GM12878 (cell line): ENCODE results near the gene ASB4. TPM values are rescaled to one million over a fixed set of nuclear protein-coding genes. Genes with fewer than 3 reads are reported as not detected.

Experiments
- ATAC-seq: fragments of 200-7000 bp; cut with Tn5 transposase; 3 replicates; pipeline ENCODE4 v1.9.1; 2020; ENCODE audit warnings: mild to moderate bottlenecking, moderate library complexity
- BruUV-seq: library from RNA; stranded (reverse); fragments of 400-500 nt; replicated peaks from 2 replicates; lab custom pipeline; 2021; lab: Mats Ljungman, UMichigan
- CTCF ChIA-PET: fragments of 300-600 bp; sonication (Branson Sonifier 250); formaldehyde crosslinking; extraction: SDS; loops from one replicate; lab custom pipeline; 2021; ENCODE audit warnings: inconsistent platforms; lab: Yijun Ruan, JAX
- POLR2A ChIA-PET: fragments of 350-600 bp; formaldehyde crosslinking; extraction: SDS; loops from one replicate; lab custom pipeline; 2021; ENCODE audit warnings: inconsistent platforms; lab: Charles Lee
- RAD21 ChIA-PET: fragments of 300-600 bp; sonication (Branson Sonifier 250); formaldehyde crosslinking; loops from one replicate; lab custom pipeline; 2023; ENCODE audit warnings: antibody characterized with exemption; ENCODE audit not compliant: unreplicated experiment; lab: Charles Lee
- SMC1A ChIA-PET: fragments of 300-600 bp; sonication (Branson Sonifier 250); formaldehyde crosslinking; loops from one replicate; lab custom pipeline; 2023; ENCODE audit not compliant: unreplicated experiment, uncharacterized antibody; lab: Charles Lee
- DNase-seq: peaks from one replicate; pipeline ENCODE4 v3.0.0-alpha.2; 2011; ENCODE audit warnings: low read depth, low spot score
- FAIRE-seq: peaks from 3 replicates; lab custom pipeline; 2011; peaks lifted over from hg19 to GRCh38; lab: Jason Lieb, UNC
- H2AFZ ChIP-seq: 2 replicates; pipeline ENCODE4 v1.6.0; 2011; ENCODE audit warnings: low read depth, low read length, control low read depth; ENCODE audit not compliant: control insufficient read depth
- H3K27ac ChIP-seq: 2 replicates; pipeline ENCODE4 v1.5.1; 2011; ENCODE audit warnings: control low read depth; ENCODE audit not compliant: control insufficient read depth, insufficient read depth
- H3K27me3 ChIP-seq, 2 experiments: replicated peaks in 1 of 2; 2 replicates each; pipeline versions ENCODE4 v1.6.0 to v1.6.1; 2011; ENCODE audit warnings: low read length in 1 of 2; ENCODE audit not compliant: control insufficient read depth in 2 of 2, insufficient read depth in 2 of 2
- H3K36me3 ChIP-seq, 2 experiments: 2 replicates each; pipeline ENCODE4 v1.5.1; 2011; ENCODE audit warnings: low read length in 1 of 2; ENCODE audit not compliant: control insufficient read depth in 2 of 2, insufficient read depth in 2 of 2
- H3K4me1 ChIP-seq: 2 replicates; pipeline ENCODE4 v1.6.1; 2011; ENCODE audit warnings: mild to moderate bottlenecking, low read length, moderate library complexity, mixed read lengths; ENCODE audit not compliant: control insufficient read depth, insufficient read depth
- H3K4me2 ChIP-seq: 2 replicates; pipeline ENCODE4 v1.6.0; 2011; ENCODE audit warnings: control low read depth; ENCODE audit not compliant: control insufficient read depth, insufficient read depth
- H3K4me3 ChIP-seq: fragments of 200-600 bp; sonication (generic); 2 replicates; pipeline ENCODE4 v1.5.1; 2016
- H3K79me2 ChIP-seq: 2 replicates; pipeline ENCODE4 v1.6.0; 2011; ENCODE audit warnings: low read length; ENCODE audit not compliant: control insufficient read depth, insufficient read depth
- H3K9ac ChIP-seq: 2 replicates; pipeline ENCODE4 v1.8.0; 2011; ENCODE audit warnings: low read length, control low read depth, mixed read lengths; ENCODE audit not compliant: control insufficient read depth, insufficient read depth
- H3K9me3 ChIP-seq: replicated peaks from 3 replicates; pipeline ENCODE4 v1.5.1; 2011; ENCODE audit warnings: mild to moderate bottlenecking, low read length; ENCODE audit not compliant: control insufficient read depth, insufficient read depth
- H4K20me1 ChIP-seq: 2 replicates; pipeline ENCODE4 v1.6.0; 2011; ENCODE audit not compliant: control insufficient read depth, insufficient read depth
- BMI1 ChIP-seq: fragments of 450-650 bp; IDR thresholded peaks from 2 replicates; pipeline ENCODE4 v1.6.1; 2016; ENCODE audit warnings: mild to moderate bottlenecking, moderate library complexity, borderline replicate concordance
- CBFB ChIP-seq: IDR thresholded peaks from 2 replicates; pipeline ENCODE4 v1.6.1; 2016; ENCODE audit warnings: antibody characterized with exemption, low read depth
- NR2F1 ChIP-seq: fragments of 450-650 bp; conservative IDR thresholded peaks from 2 replicates; pipeline ENCODE4 v1.6.1; 2017; ENCODE audit warnings: mild to moderate bottlenecking
- NRF1 ChIP-seq: conservative IDR thresholded peaks from 2 replicates; pipeline ENCODE4 v1.6.1; 2011; ENCODE audit warnings: mild to moderate bottlenecking, low read depth, low read length, improper control_type of control experiment
- SIX5 ChIP-seq: IDR thresholded peaks from 2 replicates; pipeline ENCODE4 v1.6.1; 2011; ENCODE audit warnings: mild to moderate bottlenecking, low read depth, low read length, moderate library complexity; ENCODE audit not compliant: severe bottlenecking
- SMAD1 ChIP-seq: fragments of 450-650 bp; IDR thresholded peaks from 2 replicates; pipeline ENCODE4 v1.6.1; 2018; ENCODE audit warnings: mild to moderate bottlenecking, low read depth; ENCODE audit not compliant: partially characterized antibody
- SMARCA5 ChIP-seq: fragments of 450-650 bp; IDR thresholded peaks from 2 replicates; pipeline ENCODE4 v1.6.1; 2017; ENCODE audit warnings: mild to moderate bottlenecking
- ZNF217 ChIP-seq: fragments of 450-650 bp; IDR thresholded peaks from 2 replicates; pipeline ENCODE4 v1.6.1; 2017; ENCODE audit warnings: antibody characterized with exemption, mild to moderate bottlenecking
- WGBS: methylation state at CpG from one replicate; pipeline ENCODE4 v1.1.6; 2016; ENCODE audit warnings: low lambda C conversion rate; ENCODE audit not compliant: insufficient replicate concordance, insufficient coverage; ENCODE audit errors: missing lambda C conversion rate; 5-methylcytosine and 5-hydroxymethylcytosine counted together
- in situ Hi-C: fragments of 300-500 bp; cut with MboI; formaldehyde crosslinking; loops from 9 replicates; pipeline ENCODE4 v1.14.3; 2018; ENCODE audit warnings: mixed read lengths
- intact Hi-C: fragments of 100-400 bp; cut with micrococcal nuclease; formaldehyde crosslinking; loops from one replicate; pipeline ENCODE4 v1.14.2; 2022; ENCODE audit not compliant: unreplicated experiment
- polyA plus RNA-seq, 11 experiments: library from polyadenylated mRNA; depleted of rRNA in 4 of 11; unstranded in 6 of 11; stranded (reverse) in 5 of 11; fragments of >200 nt; fragmentation: Nextera tagmentation in 4 of 11; fragmentation: Illumina TruSeq in 1 of 11; extraction: Ambion mirVana in 4 of 11; extraction: Trizol in 1 of 11; gene quantifications; 1 replicate in 1 of 11; 2 replicates in 10 of 11; pipeline versions ENCODE4 v1.2.1 to v1.2.3, GENCODE V29; 2011 to 2016; ENCODE audit warnings: inconsistent platforms in 2 of 11, missing spikeins in 2 of 11, low read depth in 1 of 11
- total RNA-seq, 4 experiments: library from RNA; depleted of rRNA in 3 of 4; stranded (reverse); fragments of >200 nt in 3 of 4; fragmentation: Illumina TruSeq in 1 of 4; extraction: Trizol in 1 of 4; gene quantifications; 2 replicates each; pipeline versions ENCODE4 v1.2.1 to v1.2.3, GENCODE V29; 2013 to 2021
- TF ChIP-seq, protein P1 (sequence below): fragments of 450-650 bp; IDR thresholded peaks from 2 replicates; pipeline ENCODE4 v1.6.1; 2017; ENCODE audit warnings: mild to moderate bottlenecking
- TF ChIP-seq, protein P2 (sequence below): fragments of 450-650 bp; IDR thresholded peaks from 2 replicates; pipeline ENCODE4 v1.6.1; 2017; ENCODE audit warnings: antibody characterized with exemption, mild to moderate bottlenecking, moderate library complexity
- TF ChIP-seq, protein P3 (sequence below): IDR thresholded peaks from 2 replicates; pipeline ENCODE4 v1.6.1; 2012; ENCODE audit warnings: low read depth, low read length, improper control_type of control experiment
- TF ChIP-seq, protein P4 (sequence below): fragments of 150-350 bp; IDR thresholded peaks from 2 replicates; pipeline ENCODE4 v1.6.1; 2014; ENCODE audit warnings: mild to moderate bottlenecking, low read depth, low read length
- TF ChIP-seq, protein P5 (sequence below), 3 experiments: IDR thresholded peaks in 2 of 3; conservative IDR thresholded peaks in 1 of 3; 2 replicates each; pipeline ENCODE4 v1.5.1; 2011; ENCODE audit warnings: low read depth in 3 of 3, low read length in 3 of 3, mild to moderate bottlenecking in 3 of 3, control low read depth in 2 of 3, moderate library complexity in 2 of 3, inconsistent platforms in 1 of 3, mixed read lengths in 1 of 3; ENCODE audit not compliant: control insufficient read depth in 2 of 3, insufficient read depth in 1 of 3; ENCODE audit errors: extremely low read depth in 1 of 3

Gene ASB4
- total and polyA plus RNA-seq, 10 of the 15 experiments (the other 5 are each of a cell fraction or from before 2014, with no cell fraction given) = 0.12 to 1.1 TPM; not detected in 8

DNA sequence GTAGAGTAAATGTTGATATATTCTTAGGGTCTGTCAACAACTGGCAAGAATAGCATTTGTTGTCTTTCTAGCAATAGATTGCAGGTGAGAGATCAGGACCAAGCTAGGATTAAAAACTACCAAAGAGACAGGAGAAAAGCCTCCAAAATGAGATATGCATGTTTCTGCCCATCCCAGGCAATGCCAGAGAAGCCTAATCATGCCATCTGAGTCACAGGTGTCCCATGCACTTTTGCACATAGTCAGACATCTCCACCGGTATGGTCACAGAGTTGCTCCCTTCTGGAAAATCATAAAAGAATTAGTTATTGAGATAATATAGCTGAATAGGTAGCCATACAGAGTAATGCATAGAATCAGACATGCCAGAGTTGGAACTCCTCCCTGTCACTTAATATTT is 59.9 kb downstream of the ASB4 start:
- ATAC-seq = no peak
- Histone ChIP-seq H3K36me3 (no peaks in the 10 kb centered on the region), H3K4me2 (no peak overlapping the region), H3K4me1 (no peaks in the 10 kb centered on the region), H3K79me2 (no peaks in the 10 kb centered on the region), H3K27me3 (no peaks in the 10 kb centered on the region; a peak in 1 of 4 replicates), H3K27ac (no peak overlapping the region), H2AFZ (no peak overlapping the region), H3K9me3 (no peaks in the 10 kb centered on the region), H4K20me1 (no peaks in the 10 kb centered on the region), H3K9ac (no peak overlapping the region), H3K4me3 (no peak overlapping the region)
- CTCF ChIA-PET = interaction anchor here (0.7 to 11.4 kb wide), 10 partner anchors 13 to 326 kb away, joined by 3 to 146 read pairs (median 4); no protein-coding TSS in a partner anchor
- in situ Hi-C loops = no loop called here
- SMC1A ChIA-PET = interaction anchor here (0.6 to 23.7 kb wide), 9 partner anchors 10 to 144 kb away, joined by 3 to 448 read pairs (median 5); no protein-coding TSS in a partner anchor
- no TSS peak for BruUV-seq
- intact Hi-C loops = no loop called here
- POLR2A ChIA-PET = interaction anchor here (0.6 kb wide), 1 partner anchor 33 kb away, joined by 5 read pairs; no protein-coding TSS in a partner anchor
- 100% methylated on average over 1 of the region's 1 CpG for WGBS
- FAIRE-seq = no peak
- no peak for DNase-seq
- RAD21 ChIA-PET = interaction anchor here (0.8 to 8.1 kb wide), 4 partner anchors 17 to 143 kb away, joined by 4 to 81 read pairs (median 9); no protein-coding TSS in a partner anchor
- TF ChIP-seq, protein P1, sequence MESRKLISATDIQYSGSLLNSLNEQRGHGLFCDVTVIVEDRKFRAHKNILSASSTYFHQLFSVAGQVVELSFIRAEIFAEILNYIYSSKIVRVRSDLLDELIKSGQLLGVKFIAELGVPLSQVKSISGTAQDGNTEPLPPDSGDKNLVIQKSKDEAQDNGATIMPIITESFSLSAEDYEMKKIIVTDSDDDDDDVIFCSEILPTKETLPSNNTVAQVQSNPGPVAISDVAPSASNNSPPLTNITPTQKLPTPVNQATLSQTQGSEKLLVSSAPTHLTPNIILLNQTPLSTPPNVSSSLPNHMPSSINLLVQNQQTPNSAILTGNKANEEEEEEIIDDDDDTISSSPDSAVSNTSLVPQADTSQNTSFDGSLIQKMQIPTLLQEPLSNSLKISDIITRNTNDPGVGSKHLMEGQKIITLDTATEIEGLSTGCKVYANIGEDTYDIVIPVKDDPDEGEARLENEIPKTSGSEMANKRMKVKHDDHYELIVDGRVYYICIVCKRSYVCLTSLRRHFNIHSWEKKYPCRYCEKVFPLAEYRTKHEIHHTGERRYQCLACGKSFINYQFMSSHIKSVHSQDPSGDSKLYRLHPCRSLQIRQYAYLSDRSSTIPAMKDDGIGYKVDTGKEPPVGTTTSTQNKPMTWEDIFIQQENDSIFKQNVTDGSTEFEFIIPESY = no peak
- TF ChIP-seq, protein P2, sequence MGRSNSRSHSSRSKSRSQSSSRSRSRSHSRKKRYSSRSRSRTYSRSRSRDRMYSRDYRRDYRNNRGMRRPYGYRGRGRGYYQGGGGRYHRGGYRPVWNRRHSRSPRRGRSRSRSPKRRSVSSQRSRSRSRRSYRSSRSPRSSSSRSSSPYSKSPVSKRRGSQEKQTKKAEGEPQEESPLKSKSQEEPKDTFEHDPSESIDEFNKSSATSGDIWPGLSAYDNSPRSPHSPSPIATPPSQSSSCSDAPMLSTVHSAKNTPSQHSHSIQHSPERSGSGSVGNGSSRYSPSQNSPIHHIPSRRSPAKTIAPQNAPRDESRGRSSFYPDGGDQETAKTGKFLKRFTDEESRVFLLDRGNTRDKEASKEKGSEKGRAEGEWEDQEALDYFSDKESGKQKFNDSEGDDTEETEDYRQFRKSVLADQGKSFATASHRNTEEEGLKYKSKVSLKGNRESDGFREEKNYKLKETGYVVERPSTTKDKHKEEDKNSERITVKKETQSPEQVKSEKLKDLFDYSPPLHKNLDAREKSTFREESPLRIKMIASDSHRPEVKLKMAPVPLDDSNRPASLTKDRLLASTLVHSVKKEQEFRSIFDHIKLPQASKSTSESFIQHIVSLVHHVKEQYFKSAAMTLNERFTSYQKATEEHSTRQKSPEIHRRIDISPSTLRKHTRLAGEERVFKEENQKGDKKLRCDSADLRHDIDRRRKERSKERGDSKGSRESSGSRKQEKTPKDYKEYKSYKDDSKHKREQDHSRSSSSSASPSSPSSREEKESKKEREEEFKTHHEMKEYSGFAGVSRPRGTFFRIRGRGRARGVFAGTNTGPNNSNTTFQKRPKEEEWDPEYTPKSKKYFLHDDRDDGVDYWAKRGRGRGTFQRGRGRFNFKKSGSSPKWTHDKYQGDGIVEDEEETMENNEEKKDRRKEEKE = no peak
- TF ChIP-seq, protein P3, sequence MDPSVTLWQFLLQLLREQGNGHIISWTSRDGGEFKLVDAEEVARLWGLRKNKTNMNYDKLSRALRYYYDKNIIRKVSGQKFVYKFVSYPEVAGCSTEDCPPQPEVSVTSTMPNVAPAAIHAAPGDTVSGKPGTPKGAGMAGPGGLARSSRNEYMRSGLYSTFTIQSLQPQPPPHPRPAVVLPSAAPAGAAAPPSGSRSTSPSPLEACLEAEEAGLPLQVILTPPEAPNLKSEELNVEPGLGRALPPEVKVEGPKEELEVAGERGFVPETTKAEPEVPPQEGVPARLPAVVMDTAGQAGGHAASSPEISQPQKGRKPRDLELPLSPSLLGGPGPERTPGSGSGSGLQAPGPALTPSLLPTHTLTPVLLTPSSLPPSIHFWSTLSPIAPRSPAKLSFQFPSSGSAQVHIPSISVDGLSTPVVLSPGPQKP = no peak
- TF ChIP-seq ZNF217 (no peak), NR2F1 (no peak), CBFB (no peak), SMAD1 (no peak), BMI1 (no peak), SMARCA5 (no peak), NRF1 (no peak), SIX5 (no peak)
- TF ChIP-seq, protein P4, sequence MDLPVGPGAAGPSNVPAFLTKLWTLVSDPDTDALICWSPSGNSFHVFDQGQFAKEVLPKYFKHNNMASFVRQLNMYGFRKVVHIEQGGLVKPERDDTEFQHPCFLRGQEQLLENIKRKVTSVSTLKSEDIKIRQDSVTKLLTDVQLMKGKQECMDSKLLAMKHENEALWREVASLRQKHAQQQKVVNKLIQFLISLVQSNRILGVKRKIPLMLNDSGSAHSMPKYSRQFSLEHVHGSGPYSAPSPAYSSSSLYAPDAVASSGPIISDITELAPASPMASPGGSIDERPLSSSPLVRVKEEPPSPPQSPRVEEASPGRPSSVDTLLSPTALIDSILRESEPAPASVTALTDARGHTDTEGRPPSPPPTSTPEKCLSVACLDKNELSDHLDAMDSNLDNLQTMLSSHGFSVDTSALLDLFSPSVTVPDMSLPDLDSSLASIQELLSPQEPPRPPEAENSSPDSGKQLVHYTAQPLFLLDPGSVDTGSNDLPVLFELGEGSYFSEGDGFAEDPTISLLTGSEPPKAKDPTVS = no peak
- TF ChIP-seq, protein P5, sequence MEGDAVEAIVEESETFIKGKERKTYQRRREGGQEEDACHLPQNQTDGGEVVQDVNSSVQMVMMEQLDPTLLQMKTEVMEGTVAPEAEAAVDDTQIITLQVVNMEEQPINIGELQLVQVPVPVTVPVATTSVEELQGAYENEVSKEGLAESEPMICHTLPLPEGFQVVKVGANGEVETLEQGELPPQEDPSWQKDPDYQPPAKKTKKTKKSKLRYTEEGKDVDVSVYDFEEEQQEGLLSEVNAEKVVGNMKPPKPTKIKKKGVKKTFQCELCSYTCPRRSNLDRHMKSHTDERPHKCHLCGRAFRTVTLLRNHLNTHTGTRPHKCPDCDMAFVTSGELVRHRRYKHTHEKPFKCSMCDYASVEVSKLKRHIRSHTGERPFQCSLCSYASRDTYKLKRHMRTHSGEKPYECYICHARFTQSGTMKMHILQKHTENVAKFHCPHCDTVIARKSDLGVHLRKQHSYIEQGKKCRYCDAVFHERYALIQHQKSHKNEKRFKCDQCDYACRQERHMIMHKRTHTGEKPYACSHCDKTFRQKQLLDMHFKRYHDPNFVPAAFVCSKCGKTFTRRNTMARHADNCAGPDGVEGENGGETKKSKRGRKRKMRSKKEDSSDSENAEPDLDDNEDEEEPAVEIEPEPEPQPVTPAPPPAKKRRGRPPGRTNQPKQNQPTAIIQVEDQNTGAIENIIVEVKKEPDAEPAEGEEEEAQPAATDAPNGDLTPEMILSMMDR (IDR thresholded peaks at IDR 0.05 in 2 of 3, conservative IDR thresholded peaks at IDR 0.05 in 1 of 3; ENCODE audit: control insufficient read depth in 2 of 3, extremely low read depth in 1 of 3, insufficient read depth in 1 of 3, low read depth in 3 of 3, low read length in 3 of 3) = no peak
